HG03103 (cell line): Measurements from ENCODE around the gene TRUB1.
"Not testable (repeated sequence)": the region's sequence is repeated elsewhere in the genome, so short reads cannot be mapped to it uniquely, and the experiment has no call there.

Source experiments
- ATAC-seq: cut with Tn5 transposase; IDR thresholded peaks from one replicate; pipeline ENCODE4 v1.9.1; 2021; ENCODE audit warnings: low read depth; ENCODE audit not compliant: unreplicated experiment

The TRUB1 gene

DNA sequence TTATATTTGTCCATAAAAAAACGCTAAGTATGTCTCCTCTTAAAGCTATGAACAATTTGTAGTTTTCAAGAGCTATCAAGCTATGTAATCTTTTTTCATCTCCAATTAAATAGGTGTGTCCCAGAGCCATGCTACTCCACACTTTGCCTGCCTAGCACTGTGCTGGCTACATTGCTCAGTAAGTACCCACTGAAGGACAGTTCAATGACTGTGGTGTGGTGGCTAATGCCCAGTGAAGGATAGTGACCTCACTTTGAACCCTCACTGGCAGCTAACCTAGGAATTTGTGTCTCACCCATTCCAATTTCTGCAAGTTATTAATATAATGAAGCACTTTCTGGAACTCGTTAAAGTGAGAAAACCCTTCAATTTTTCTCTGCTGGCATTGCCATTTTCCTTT is 14.4 kb upstream of the TRUB1 start:
- no peak for ATAC-seq

DNA sequence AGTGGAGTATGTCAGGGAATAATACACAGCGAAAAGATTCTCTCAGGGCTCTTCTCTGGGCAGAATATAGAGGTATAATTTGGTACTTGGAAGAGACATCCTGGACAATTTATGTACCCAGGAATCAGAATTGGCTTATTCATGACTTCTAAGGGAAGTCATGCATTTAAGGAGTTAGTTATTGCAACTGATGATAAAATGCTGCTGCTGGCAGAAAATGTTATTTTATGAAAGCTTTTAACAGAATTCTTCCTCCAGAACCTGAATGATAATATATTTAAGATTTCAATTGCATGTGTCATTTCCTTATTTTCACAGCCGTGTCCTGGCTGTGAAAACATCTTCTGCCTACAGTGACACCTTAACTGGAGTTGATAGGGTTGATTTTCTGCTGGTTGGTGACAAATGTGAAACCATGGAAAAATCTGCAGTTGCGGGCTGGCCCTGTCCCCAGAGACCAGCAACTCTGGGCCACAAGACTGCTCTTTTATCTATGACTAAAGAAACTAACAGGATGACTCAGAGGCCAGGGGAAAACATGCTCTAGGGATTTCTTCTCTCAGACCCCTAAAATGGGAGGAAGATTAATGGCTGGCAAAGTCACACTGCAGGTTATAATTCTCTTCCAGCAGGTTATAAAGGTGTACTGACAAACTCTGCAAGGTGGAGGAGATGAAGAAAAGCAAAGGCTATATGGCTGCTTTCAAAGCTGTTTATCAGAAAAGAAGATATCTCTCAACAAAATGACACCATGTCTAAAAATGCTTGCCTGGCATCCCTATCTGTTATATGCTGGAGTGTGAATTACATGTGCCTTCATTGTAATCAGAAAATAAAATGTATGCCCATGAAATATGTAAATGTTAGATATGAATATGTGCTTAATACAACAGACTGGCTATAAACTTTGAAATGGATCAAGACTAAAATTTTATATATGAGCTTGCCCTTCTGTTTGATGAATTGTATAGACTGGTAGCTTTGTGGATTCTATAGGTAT is 12.1 kb upstream of the TRUB1 start:
- ATAC-seq, result peak; percentile 80

DNA sequence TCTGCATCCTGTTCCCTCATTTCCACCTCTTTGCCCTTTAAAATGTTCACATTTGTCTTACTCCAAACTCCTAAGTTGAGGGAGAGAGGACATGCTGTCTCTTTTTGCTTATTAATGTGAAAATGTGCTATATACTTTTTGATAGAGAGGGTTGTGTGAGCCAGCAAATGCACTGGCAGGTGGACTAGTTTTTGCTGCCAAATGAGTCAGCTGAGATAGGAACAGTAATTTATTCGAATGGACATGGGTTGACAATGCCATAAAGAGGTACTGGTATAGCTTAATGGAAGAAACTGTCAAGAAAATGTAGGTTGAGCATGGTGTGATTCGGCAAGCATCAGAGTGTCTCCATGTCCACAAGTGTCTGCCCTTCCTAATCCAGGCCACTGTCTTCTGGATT is 9.2 kb upstream of the TRUB1 start:
- no peak for ATAC-seq

DNA sequence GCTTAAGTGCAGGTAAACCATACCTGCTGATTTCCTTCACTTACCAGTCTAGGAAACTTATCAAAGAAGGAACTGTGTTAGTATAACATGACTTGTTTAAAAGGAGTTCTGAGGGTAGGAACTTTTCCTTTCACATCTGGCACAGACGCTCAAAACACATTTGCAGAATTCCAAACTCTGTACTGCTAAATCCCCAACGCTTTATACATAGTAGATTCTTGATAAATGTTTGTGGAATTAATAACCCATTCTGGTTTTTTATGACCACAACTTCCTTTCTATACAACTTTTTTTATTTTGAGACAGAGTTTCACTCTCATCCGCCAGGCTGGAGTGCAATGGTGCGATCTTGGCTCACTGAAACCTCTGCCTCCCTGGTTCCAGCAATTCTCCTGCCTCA is 7.7 kb upstream of the TRUB1 start:
- ATAC-seq, result no peak

DNA sequence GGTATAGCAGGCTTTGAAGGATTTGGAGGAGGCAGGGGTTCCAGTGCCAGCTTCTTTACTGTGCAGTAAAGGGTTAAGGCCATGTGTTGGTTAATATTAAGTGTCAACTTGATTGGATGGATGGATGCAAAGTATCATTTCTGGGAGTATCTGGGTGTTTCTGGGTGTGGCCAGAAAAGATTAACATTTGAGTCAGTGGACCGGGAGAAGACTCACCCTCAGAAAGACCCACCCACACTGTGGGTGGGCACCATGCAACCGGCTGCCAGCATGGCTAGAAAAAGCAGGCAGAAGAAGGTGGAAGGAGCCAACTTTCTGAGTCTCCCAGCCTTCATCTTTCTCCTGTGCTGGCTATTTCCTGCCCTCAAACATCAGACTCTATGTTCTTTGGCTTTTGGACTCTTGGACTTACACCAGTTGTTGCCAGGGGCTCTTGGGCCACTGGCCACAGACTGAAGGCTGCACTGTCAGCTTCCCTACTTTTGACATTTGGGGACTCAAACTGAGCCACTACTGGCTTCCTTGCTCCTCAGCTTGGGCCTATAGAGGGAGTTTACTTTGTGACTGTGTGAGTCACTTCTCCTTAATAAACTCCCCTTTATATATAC is 6.8 kb upstream of the TRUB1 start:
- ATAC-seq, result no peak

DNA sequence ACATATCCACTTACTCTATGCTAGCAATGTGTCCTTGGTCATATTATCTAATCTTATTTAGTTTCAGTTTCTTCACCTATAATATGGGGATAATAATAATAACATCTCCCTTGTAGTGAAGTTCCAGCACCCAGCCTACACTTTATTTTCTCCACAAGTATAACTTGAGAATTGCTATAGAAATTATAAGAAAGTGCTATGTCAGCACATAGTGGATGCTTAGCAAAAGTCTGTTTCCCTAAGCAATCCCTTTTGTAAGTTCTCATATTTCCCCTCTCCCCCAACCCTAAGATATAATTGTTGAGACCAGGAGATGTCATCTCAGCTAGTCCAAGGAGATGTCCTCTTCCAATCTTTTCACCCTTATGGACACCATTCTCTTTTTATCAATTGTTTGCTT is 5.8 kb upstream of the TRUB1 start:
- ATAC-seq, result no peak

DNA sequence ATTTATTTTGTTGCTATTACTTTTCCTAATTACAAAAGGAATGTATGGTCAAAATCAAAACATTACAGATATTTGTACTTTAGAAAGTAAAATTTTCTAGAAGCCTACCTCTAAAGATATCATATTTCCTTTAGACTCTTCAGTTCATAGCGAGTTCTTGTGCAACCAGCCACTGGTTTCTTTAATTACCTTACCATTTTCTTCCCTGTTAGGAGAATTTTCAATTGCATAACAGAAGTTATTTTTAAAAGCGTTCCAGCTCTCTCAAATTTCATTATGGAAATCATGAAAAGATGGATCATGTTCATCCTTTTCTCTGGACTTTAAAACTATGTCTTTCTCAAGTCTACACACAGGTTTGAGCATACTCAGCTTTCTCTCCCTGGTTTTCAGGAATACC is 5.0 kb upstream of the TRUB1 start:
- no peak for ATAC-seq

DNA sequence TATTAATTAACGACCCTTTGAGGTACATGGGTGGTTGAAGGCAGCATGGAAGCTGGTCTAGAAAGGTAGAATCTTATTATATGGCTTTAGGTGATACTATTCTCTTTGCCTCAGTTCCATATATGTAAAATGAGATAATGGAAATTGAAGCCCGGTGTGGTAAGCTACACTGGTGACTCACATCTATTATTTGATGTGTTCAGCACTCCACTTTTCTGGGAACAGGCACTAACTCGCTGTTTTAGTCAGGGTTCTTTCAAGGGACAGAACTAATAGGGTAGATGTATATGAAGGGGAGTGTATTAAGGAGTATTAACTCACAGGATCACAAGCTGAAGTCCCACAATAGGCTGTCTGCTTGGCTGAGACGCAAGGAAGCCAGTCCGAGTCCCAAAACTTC is 4.4 kb upstream of the TRUB1 start:
- ATAC-seq, result no peak

DNA sequence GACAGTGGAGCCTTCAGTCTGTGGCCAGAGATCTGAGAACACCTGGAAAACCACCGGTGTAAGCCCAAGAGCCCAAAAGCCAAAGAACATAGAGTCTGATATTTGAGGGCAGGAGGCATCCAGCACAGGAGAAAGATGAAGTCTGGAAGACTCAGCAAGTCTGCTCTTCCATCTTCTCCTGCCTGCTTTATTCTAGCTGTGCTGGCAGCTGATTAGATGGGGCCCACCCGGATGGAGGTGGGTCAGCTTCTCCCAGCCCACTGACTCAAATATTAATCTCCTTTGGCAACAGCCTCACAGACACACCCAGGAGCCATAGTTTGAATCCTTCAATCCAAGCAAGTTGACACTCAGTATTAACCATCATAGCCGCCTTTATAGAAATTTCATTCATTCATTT is 4.0 kb upstream of the TRUB1 start:
- not testable (repeated sequence) for ATAC-seq

DNA sequence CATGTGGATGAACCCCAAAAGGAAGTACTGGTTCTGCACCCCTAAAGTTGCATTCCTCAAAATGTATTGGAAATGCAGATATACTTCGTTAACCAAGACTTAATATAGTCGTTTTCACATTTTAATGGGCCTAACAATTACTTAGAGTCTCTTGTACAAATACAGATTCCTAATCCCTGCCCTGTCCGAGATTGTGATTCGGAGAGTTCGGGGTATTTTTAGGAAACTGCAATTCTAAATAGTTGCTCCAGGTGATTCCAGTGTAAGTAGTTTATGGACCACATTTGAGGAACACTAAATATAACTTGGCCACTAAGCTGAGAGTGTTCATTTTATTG is 830 bp downstream of the TRUB1 start:
- ATAC-seq, result no peak

DNA sequence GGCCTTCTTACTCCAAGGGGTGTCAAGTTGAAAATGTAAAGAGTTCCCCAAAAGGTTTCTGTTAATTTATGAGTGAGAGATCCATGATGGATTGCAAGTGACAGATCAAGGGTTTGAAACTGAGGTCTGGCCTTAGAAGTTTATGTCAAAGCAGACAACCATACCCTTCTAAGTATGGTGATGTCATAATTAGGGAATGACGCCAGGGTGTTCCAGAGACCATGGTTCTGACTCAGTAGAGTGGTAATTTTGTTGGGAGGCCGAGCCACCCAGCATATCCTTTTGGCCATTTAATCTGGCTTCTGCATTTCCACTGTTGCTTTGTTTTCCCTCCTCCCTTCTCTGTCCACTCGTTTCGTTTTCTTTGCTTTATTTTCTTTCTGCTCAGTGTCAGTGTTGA is 2.7 kb downstream of the TRUB1 start:
- ATAC-seq, result no peak

DNA sequence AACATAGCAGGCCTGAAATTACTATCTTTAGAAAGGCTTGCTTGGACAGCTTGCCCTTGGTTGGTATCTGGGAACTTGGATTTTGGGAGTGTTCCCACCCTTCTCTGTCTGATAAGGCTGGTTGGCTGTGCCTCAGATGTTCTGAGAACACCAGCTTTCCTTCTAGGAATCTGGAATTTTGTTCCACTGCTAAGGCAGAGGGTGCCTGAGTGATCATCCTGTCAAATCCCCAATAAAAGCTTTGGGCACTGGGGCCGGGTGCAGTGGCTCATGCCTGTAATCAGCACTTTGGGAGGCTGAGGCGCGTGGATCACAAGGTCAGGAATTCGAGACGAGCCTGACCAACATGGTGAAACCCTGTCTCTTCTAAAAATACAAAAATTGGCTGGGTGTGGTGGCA is 5.0 kb downstream of the TRUB1 start:
- no peak for ATAC-seq

DNA sequence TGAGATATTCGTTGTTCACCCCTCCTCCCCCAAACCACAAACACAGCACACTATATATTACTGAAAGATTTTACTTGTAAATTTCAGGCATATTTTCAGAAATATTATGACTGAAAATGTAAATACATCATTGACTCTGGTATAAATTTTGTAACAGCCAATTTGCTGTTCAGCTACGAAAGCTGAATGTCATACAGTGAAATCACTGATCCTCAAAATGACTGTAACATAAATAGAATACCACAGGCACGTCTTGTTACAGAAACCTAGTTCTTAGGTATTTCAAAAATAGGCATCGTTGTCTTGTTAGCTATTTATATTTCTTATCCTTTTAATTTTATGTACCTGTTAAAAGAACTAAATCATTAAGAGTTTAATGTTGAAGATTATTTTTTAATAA is 15.1 kb downstream of the TRUB1 start:
- peak; percentile 70 for ATAC-seq

DNA sequence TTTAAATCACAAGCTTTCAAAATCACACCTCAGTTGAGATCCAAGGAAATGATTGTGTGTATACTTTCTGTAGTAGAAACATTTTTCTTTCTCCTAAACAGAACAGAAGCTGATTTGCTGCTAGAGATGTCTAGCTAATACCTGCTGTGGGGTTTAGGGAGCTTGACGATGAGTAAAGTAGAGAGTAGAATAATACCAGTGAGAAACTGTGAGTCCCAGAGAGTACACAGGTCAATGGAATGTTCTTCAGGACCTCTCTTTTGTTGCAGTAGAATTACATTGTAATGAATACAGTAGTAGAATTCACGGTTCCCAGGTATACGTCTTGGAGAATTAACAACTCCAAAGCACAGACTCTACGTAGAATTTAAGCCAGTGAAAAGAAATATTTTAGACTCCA is 18.0 kb downstream of the TRUB1 start:
- ATAC-seq, result no peak

DNA sequence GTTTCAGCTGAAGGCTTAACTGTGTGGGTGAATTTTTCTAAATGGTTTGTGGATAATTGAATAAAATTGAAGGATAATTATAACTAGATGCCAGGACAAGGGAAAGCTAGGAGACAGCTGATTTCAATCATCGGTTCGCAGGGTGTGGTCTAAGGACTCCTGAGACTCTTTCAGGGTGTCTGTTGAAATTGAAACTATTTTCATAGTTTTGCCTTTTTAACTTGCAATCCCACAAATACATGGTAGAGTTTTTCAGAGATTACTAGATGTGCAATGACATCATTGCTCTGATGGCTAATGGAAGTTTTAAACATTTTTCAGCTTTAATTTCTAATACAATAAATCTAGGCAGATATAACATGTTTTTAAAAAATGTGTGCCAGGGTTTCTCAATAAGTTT is 18.5 kb downstream of the TRUB1 start:
- peak; percentile 39 for ATAC-seq

DNA sequence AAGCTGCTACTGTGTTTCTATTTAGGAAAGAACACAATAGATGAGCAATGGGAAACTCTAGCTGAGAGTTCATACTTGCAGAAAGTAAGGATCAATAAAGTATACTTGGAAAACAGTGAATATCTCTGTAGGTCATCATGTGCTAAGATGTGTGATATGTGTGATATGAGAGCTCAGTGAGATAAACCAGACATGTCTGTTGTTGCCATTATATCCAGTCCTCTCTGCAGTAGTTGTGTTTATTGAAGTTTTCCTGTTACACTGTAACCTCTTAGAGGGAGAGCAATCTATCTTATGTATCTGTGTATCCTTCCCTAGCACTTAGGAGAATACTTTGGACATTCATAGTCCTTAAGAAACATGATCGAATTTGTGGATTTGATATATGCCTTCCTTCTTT is 19.1 kb downstream of the TRUB1 start:
- no peak for ATAC-seq

DNA sequence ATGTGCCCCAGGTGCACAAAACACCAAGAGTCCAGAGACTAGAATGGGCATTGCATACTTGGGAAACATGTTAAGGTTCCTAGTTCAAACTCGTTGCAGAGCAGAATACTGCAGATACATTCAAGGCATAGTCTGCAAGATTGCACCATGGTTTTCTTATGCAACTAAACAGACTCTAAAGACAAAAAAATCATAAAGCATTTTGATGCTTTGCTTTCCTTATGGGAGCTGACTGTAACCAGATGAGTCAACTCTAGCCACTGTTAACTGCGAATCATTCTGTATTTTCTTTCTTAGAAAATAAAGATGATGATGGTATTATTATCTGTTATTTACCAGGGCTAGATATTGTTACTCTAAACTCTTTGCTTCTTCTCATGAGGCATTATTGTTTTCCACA is 19.7 kb downstream of the TRUB1 start:
- ATAC-seq, result no peak

DNA sequence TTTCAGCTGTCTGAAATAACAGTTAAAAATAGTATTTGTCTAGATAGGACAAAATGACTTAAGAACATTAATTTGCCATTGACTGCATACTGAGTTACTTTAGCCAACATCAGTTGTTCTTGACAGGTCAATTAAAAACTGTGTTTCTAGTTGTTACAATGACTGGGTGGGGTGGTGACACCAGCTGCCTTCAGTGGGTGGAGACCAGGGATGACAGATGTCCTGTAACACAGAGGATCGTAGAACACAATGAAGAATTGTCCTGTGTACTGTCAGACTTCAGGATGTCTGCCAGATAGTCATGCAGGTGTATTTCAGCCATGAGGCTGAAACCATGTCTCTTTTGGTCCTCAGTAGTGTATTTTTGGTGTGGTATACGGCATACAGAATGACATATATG is 24.4 kb downstream of the TRUB1 start:
- no peak for ATAC-seq

DNA sequence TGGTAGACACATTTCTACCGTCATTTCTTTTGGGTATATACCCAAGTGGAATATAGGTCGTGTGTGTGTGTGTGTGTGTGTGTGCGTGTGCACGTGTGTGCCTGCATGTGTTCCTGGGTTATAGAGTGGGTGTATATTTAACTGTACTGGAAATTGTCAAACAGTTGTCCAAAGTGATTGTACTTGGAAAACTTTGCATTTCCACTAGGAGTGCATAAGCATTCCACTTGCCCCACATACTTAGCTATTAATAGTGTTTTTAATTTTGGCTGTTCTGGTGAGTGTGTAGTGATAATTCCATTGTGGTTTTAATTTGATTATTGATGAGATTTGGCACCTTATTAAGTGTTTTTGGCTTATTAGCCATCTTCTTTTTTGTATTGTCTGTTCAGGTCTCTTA is 25.9 kb downstream of the TRUB1 start:
- no peak for ATAC-seq

DNA sequence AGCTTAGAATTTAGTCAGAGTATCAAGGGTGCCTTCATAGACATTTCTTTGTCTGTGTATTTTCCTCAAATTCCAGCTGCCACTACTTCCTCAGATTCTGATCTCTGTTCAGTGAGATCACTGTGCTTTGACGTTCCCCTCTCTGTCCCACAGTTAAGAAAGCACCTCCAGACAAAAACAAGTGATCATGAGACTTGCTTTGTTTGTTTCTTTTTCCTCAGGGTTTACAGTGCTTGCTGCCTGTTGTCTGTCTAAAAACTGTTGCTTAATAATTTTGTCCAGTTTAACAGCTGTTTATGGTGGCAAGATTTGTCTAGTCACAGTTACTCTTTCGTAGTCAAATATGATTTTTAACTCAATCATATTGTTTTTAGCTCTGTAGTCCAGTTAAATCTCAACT is 29.1 kb downstream of the TRUB1 start:
- no peak for ATAC-seq

DNA sequence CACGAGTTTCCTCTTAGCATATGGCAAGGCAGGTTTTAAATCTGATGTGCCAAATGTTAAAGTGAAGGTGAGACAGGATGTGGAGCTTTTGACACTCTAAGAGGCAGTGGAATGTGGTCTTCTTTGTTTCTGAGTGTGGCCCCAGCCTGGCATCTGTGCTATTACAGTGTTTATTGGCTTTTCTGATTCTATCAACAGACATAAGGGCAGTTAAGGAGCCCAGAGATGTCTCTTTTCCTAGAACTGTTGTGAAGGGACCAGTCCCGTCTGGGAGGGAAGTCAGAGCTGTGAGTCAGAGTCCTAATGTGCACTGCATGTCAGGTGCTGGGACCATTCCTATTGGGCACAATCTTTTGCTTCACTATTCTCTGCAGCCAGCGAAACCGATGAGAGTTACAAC is 32.5 kb downstream of the TRUB1 start:
- ATAC-seq, result no peak

DNA sequence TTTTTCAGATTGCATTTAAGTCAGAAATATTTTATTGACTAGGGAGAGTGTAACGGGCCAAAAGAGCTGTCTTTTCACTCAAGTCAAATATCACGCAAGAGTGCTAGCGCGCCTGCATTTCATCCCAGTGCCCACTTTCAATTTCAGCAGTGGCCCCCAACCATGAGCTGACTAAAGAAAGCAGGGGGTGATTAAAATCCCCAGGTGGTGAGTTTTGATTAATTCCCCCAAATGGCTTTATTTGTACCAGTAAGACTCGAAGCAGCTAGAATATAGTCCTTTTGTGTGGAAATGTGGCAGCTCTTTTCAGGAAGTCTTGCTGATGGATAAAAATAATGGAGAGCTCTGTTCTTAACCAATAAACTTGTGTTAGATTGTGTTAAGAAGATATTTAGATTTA is 35.3 kb downstream of the TRUB1 start:
- ATAC-seq, result no peak
